IMR-90 (cell line): ENCODE data around the gene RXFP2. TPM values are rescaled to one million over a fixed set of nuclear protein-coding genes. Genes with fewer than 3 reads are reported as not detected.

ENCODE experiments used
- ATAC-seq: fragments of 200-7000 bp; cut with Tn5 transposase; 2 replicates; pipeline ENCODE4 v1.9.1; 2020; ENCODE audit warnings: low read depth, mild to moderate bottlenecking, moderate library complexity
- BruUV-seq: library from RNA; stranded (reverse); fragments of 400-500 nt; replicated peaks from 2 replicates; lab custom pipeline; 2021; lab: Mats Ljungman, UMichigan
- CTCF ChIA-PET: fragments of 300-600 bp; formaldehyde crosslinking; extraction: SDS; loops from one replicate; lab custom pipeline; 2021; ENCODE audit warnings: antibody characterized with exemption; lab: Yijun Ruan, JAX
- POLR2A ChIA-PET: fragments of 300-600 bp; sonication (Branson Sonifier 250); formaldehyde crosslinking; loops from one replicate; lab custom pipeline; 2022; ENCODE audit warnings: antibody characterized with exemption; ENCODE audit not compliant: unreplicated experiment; lab: Charles Lee
- DNase-seq: peaks from one replicate; pipeline ENCODE4 v3.0.0; 2013
- H2AFZ ChIP-seq: replicated peaks from 2 replicates; pipeline ENCODE3; 2013; ENCODE audit warnings: low read length, mild to moderate bottlenecking; ENCODE audit not compliant: poor library complexity
- H2AK5ac ChIP-seq: 2 replicates; pipeline ENCODE4 v1.6.1; 2013; ENCODE audit warnings: low read depth, low read length, inconsistent platforms
- H2AK9ac ChIP-seq: replicated peaks from 2 replicates; pipeline ENCODE3; 2013; ENCODE audit warnings: mild to moderate bottlenecking, low read depth, low read length, moderate library complexity; ENCODE audit not compliant: poor library complexity
- H2BK120ac ChIP-seq: 2 replicates; pipeline ENCODE4 v1.6.1; 2013; ENCODE audit warnings: low read depth, low read length, inconsistent platforms
- H2BK15ac ChIP-seq: 3 replicates; pipeline ENCODE4 v1.6.1; 2013; ENCODE audit warnings: low read depth, low read length, inconsistent platforms
- H2BK20ac ChIP-seq: 2 replicates; pipeline ENCODE4 v1.6.1; 2013; ENCODE audit warnings: low read depth, mild to moderate bottlenecking, inconsistent platforms, low read length, moderate library complexity
- H2BK5ac ChIP-seq: 2 replicates; pipeline ENCODE4 v1.6.1; 2013; ENCODE audit warnings: mild to moderate bottlenecking, low read depth, low read length, inconsistent platforms; ENCODE audit not compliant: poor library complexity, severe bottlenecking
- H3K14ac ChIP-seq: replicated peaks from 2 replicates; pipeline ENCODE4 v1.6.1; 2013; ENCODE audit warnings: low read depth, low read length, inconsistent platforms
- H3K18ac ChIP-seq: 2 replicates; pipeline ENCODE4 v1.6.1; 2013; ENCODE audit warnings: low read depth, low read length, control low read depth
- H3K23ac ChIP-seq: 2 replicates; pipeline ENCODE4 v1.6.1; 2013; ENCODE audit warnings: low read depth, low read length, inconsistent platforms
- H3K27ac ChIP-seq: 2 replicates; pipeline ENCODE4 v1.5.1; 2013; ENCODE audit warnings: mild to moderate bottlenecking, control low read depth, low read length; ENCODE audit not compliant: insufficient read depth
- H3K27me3 ChIP-seq: 2 replicates; pipeline ENCODE4 v1.6.1; 2013; ENCODE audit warnings: low read length; ENCODE audit not compliant: control insufficient read depth, insufficient read depth
- H3K36me3 ChIP-seq: 2 replicates; pipeline ENCODE4 v1.6.1; 2013; ENCODE audit warnings: low read length, mixed read lengths; ENCODE audit not compliant: control insufficient read depth, insufficient read depth
- H3K4ac ChIP-seq: 2 replicates; pipeline ENCODE4 v1.6.1; 2013; ENCODE audit warnings: low read depth, low read length, inconsistent platforms
- H3K4me1 ChIP-seq: 2 replicates; pipeline ENCODE4 v1.6.1; 2013; ENCODE audit warnings: low read length, mixed read lengths; ENCODE audit not compliant: control insufficient read depth, insufficient read depth
- H3K4me2 ChIP-seq: 2 replicates; pipeline ENCODE4 v1.6.1; 2013; ENCODE audit warnings: low read depth, mild to moderate bottlenecking, control low read depth, low read length, moderate library complexity
- H3K4me3 ChIP-seq: 2 replicates; pipeline ENCODE4 v1.5.1; 2013; ENCODE audit warnings: low read depth, mild to moderate bottlenecking, control low read depth, low read length, moderate library complexity; ENCODE audit not compliant: insufficient read depth
- H3K56ac ChIP-seq: 2 replicates; pipeline ENCODE4 v1.6.1; 2013; ENCODE audit warnings: low read length, inconsistent platforms; ENCODE audit not compliant: insufficient read depth; ENCODE audit errors: extremely low read depth
- H3K79me1 ChIP-seq, 2 experiments: 2 replicates each; pipeline ENCODE4 v1.6.1; 2013; ENCODE audit warnings: low read length in 2 of 2, inconsistent platforms in 1 of 2, low read depth in 1 of 2
- H3K9ac ChIP-seq: 2 replicates; pipeline ENCODE4 v1.6.1; 2013; ENCODE audit warnings: low read depth, low read length, control low read depth
- H3K9me1 ChIP-seq: 2 replicates; pipeline ENCODE4 v1.6.1; 2013; ENCODE audit warnings: low read length, inconsistent platforms; ENCODE audit not compliant: insufficient read depth
- H3K9me3 ChIP-seq: 2 replicates; pipeline ENCODE4 v1.6.1; 2013; ENCODE audit warnings: low read length; ENCODE audit not compliant: control insufficient read depth, insufficient read depth
- H4K20me1 ChIP-seq: 2 replicates; pipeline ENCODE4 v1.6.1; 2013; ENCODE audit warnings: low read length, inconsistent platforms; ENCODE audit not compliant: insufficient read depth
- H4K5ac ChIP-seq: 2 replicates; pipeline ENCODE4 v1.6.1; 2013; ENCODE audit warnings: mild to moderate bottlenecking, low read depth, low read length, control low read depth
- H4K8ac ChIP-seq, 2 experiments: 2 replicates each; pipeline ENCODE4 v1.6.1; 2013; ENCODE audit warnings: low read depth in 2 of 2, low read length in 2 of 2, control low read depth in 1 of 2, inconsistent platforms in 1 of 2
- H4K91ac ChIP-seq: 2 replicates; pipeline ENCODE4 v1.6.1; 2013; ENCODE audit warnings: low read depth, low read length, inconsistent platforms; ENCODE audit not compliant: insufficient read depth
- BHLHE40 ChIP-seq: fragments of 150-350 bp; IDR thresholded peaks from 2 replicates; pipeline ENCODE4 v1.6.1; 2016; ENCODE audit warnings: mild to moderate bottlenecking, low read depth, low read length
- CHD1 ChIP-seq: IDR thresholded peaks from 2 replicates; pipeline ENCODE4 v1.6.1; 2012; ENCODE audit warnings: low read depth, low read length, improper control_type of control experiment
- ELK1 ChIP-seq: fragments of 150-350 bp; IDR thresholded peaks from 2 replicates; pipeline ENCODE4 v1.6.1; 2016; ENCODE audit warnings: low read depth, mild to moderate bottlenecking, low read length, moderate library complexity, borderline replicate concordance
- MAFK ChIP-seq: IDR thresholded peaks from 2 replicates; pipeline ENCODE4 v1.6.1; 2012; ENCODE audit warnings: low read depth, low read length, improper control_type of control experiment
- MAZ ChIP-seq: IDR thresholded peaks from 2 replicates; pipeline ENCODE4 v1.6.1; 2012; ENCODE audit warnings: low read depth, mild to moderate bottlenecking, low read length, improper control_type of control experiment, moderate library complexity, borderline replicate concordance
- MXI1 ChIP-seq: IDR thresholded peaks from 2 replicates; pipeline ENCODE4 v1.6.1; 2012; ENCODE audit warnings: low read depth, mild to moderate bottlenecking, low read length, moderate library complexity, borderline replicate concordance
- POLR2A ChIP-seq: IDR thresholded peaks from 2 replicates; pipeline ENCODE4 v1.6.1; 2012; ENCODE audit warnings: mild to moderate bottlenecking, low read depth, low read length
- RAD21 ChIP-seq: IDR thresholded peaks from 2 replicates; pipeline ENCODE4 v1.6.1; 2012; ENCODE audit warnings: low read length, improper control_type of control experiment
- RCOR1 ChIP-seq: IDR thresholded peaks from 2 replicates; pipeline ENCODE4 v1.6.1; 2012; ENCODE audit warnings: mild to moderate bottlenecking, low read length, improper control_type of control experiment; ENCODE audit not compliant: insufficient replicate concordance
- RFX5 ChIP-seq: IDR thresholded peaks from 2 replicates; pipeline ENCODE4 v1.8.0; 2012; ENCODE audit warnings: low read depth, mild to moderate bottlenecking, low read length, moderate library complexity
- SMC3 ChIP-seq: fragments of 150-350 bp; IDR thresholded peaks from 2 replicates; pipeline ENCODE4 v1.6.1; 2016; ENCODE audit warnings: low read depth, mild to moderate bottlenecking, antibody characterized with exemption, low read length, moderate library complexity
- USF2 ChIP-seq: fragments of 150-350 bp; IDR thresholded peaks from 2 replicates; pipeline ENCODE4 v1.6.1; 2017; ENCODE audit warnings: mild to moderate bottlenecking, antibody characterized with exemption, low read length, low read depth
- WGBS, 2 experiments: methylation state at CpG; one replicate each; pipeline versions ENCODE4 v1.1.5 to v1.1.7; 2013; ENCODE audit warnings: missing lambda C conversion rate in 2 of 2; ENCODE audit not compliant: insufficient read length in 1 of 2; ENCODE audit errors: extremely low coverage in 2 of 2; 5-methylcytosine and 5-hydroxymethylcytosine counted together
- dilution Hi-C: fragments of 300-500 bp; cut with HindIII; formaldehyde crosslinking; loops from one replicate; pipeline ENCODE4 v1.14.3; 2018; ENCODE audit warnings: low sequenced_read_pairs; ENCODE audit not compliant: unreplicated experiment
- in situ Hi-C: fragments of 300-500 bp; cut with MboI; formaldehyde crosslinking; loops from 3 replicates; pipeline ENCODE4 v1.14.3; 2019; ENCODE audit warnings: low sequenced_read_pairs, inconsistent platforms, mixed read lengths
- intact Hi-C: fragments of 100-400 bp; cut with micrococcal nuclease; formaldehyde crosslinking; loops from 2 replicates; pipeline ENCODE4 v1.10.0; 2022
- polyA plus RNA-seq, 3 experiments: library from polyadenylated mRNA; depleted of rRNA; stranded (reverse); fragments of >200 nt; gene quantifications; 2 replicates each; pipeline ENCODE4 v1.2.3, GENCODE V29; 2012; ENCODE audit warnings: low replicate concordance in 1 of 3
- total RNA-seq: library from RNA; depleted of rRNA; stranded (reverse); fragments of >200 nt; gene quantifications from 2 replicates; pipeline ENCODE4 v1.2.3, GENCODE V29; 2012
- TF ChIP-seq, protein P1 (sequence below): conservative IDR thresholded peaks from 2 replicates; pipeline ENCODE4 v1.5.1; 2012; ENCODE audit warnings: mild to moderate bottlenecking, low read depth, low read length, improper control_type of control experiment

RXFP2 gene
- total and polyA plus RNA-seq, 2 of the 4 experiments (the other 2 are of a cell fraction) = not detected

DNA sequence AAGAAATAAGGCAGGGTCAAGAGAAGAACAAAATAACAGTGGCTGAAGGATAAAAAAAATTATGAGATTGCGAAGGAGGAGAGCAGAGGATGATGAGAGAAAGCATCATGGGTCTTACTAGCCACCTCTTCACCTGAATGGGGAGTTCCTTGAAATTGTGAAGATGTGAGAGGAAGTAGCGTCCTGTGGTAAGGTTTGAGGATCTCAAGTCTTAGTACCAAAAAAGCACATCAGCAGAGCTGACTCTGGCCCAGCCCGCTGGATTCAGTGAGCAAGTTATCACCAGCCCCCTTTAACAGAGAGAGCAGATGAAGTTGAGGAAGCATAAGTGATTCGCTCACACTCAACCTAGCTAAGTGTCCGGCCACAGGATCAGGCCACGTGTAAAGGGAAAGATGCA is 61.8 kb downstream of the RXFP2 start:
- H3K79me1 ChIP-seq = no peaks in the 10 kb centered on the region
- peaks cover 3% of the 10 kb centered on the region; the same call in 1 of the 2 replicates for H3K9me3 ChIP-seq
- no peak for ATAC-seq
- H4K5ac ChIP-seq = no peak overlapping the region
- no peak overlapping the region for H3K23ac ChIP-seq
- no peaks in the 10 kb centered on the region for H3K36me3 ChIP-seq
- no peak overlapping the region for H3K4me3 ChIP-seq
- no peak for TF ChIP-seq BHLHE40
- TF ChIP-seq MXI1 = no peak
- TF ChIP-seq ELK1 = no peak
- TF ChIP-seq, protein P1, sequence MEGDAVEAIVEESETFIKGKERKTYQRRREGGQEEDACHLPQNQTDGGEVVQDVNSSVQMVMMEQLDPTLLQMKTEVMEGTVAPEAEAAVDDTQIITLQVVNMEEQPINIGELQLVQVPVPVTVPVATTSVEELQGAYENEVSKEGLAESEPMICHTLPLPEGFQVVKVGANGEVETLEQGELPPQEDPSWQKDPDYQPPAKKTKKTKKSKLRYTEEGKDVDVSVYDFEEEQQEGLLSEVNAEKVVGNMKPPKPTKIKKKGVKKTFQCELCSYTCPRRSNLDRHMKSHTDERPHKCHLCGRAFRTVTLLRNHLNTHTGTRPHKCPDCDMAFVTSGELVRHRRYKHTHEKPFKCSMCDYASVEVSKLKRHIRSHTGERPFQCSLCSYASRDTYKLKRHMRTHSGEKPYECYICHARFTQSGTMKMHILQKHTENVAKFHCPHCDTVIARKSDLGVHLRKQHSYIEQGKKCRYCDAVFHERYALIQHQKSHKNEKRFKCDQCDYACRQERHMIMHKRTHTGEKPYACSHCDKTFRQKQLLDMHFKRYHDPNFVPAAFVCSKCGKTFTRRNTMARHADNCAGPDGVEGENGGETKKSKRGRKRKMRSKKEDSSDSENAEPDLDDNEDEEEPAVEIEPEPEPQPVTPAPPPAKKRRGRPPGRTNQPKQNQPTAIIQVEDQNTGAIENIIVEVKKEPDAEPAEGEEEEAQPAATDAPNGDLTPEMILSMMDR = no peak
- no peak for TF ChIP-seq RAD21
- TF ChIP-seq USF2 = no peak
- TF ChIP-seq SMC3 = no peak
- TF ChIP-seq RCOR1 = no peak
- TF ChIP-seq POLR2A = no peak
- TF ChIP-seq RFX5 = no peak
- TF ChIP-seq MAZ = no peak
- no peak for TF ChIP-seq CHD1
- TF ChIP-seq MAFK = no peak
- H2BK20ac ChIP-seq = no peak overlapping the region
- DNase-seq = no peak
- WGBS, 2 experiments = 83% methylated on average over 4 of the region's 6 CpGs; no CpG with 5 or more reads in 1 of the 2 experiments
- POLR2A ChIA-PET = no interaction called here
- no peak overlapping the region for H3K56ac ChIP-seq
- intact Hi-C loops (no loop called here), in situ Hi-C loops (no loop called here), dilution Hi-C loops (no loop called here)
- H2BK120ac ChIP-seq = no peak overlapping the region
- no peak overlapping the region for H2AFZ ChIP-seq
- no peak overlapping the region for H3K9ac ChIP-seq
- no peaks in the 10 kb centered on the region for H3K4me1 ChIP-seq
- no peak overlapping the region for H3K27ac ChIP-seq
- no peak overlapping the region for H2BK5ac ChIP-seq
- BruUV-seq = no TSS peak
- H3K4ac ChIP-seq = no peak overlapping the region
- no peak overlapping the region for H4K8ac ChIP-seq
- H4K91ac ChIP-seq = no peak overlapping the region
- no peaks in the 10 kb centered on the region for H4K20me1 ChIP-seq
- no peak overlapping the region for H2AK5ac ChIP-seq
- H3K18ac ChIP-seq = no peak overlapping the region
- CTCF ChIA-PET = no interaction called here
- no peak overlapping the region for H2AK9ac ChIP-seq
- no peak overlapping the region for H3K4me2 ChIP-seq
- H3K27me3 ChIP-seq = peaks cover 13% of the 10 kb centered on the region
- H3K14ac ChIP-seq = no peak overlapping the region
- no peak overlapping the region for H2BK15ac ChIP-seq
- no peaks in the 10 kb centered on the region for H3K9me1 ChIP-seq
